GM19025 (cell line): ENCODE results near the gene EDN1.

ENCODE experiments used
- ATAC-seq: cut with Tn5 transposase; IDR thresholded peaks from one replicate; pipeline ENCODE4 v1.9.1; 2021; ENCODE audit warnings: mild to moderate bottlenecking, low read depth, moderate library complexity; ENCODE audit not compliant: unreplicated experiment

The EDN1 gene

DNA sequence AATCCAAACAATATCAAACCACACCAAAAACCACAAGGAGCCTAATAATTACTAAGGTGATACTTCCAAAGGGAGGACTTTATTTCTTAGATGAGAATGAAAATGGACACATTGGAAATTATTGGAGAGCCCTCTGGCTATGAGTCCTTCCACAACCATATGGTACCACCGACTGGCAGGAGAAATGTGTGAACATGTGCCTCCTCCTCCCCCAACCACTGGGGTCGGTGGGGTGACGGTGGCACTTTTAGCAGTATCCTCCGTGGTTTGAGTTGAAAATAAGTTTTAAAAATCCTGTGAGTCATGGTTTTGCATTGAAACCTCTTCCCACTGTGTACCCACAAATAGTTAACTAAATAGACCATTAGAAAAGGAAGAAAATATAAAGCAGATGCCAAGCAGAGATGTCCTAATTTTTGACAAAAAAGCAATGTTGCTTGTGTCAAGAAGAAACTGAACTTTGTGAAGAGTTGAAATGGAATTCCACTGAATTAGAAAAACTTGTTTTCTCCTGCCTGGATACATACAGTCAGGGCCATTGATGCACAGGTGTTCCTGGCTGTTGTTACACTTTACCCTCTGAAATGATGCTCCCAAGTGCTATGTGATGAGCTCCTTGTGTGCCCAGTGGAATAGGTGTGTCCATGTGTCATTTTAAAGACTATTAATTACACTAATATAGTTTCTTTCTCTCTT lies 3.2 kb downstream of the EDN1 start:
- ATAC-seq = no peak

DNA sequence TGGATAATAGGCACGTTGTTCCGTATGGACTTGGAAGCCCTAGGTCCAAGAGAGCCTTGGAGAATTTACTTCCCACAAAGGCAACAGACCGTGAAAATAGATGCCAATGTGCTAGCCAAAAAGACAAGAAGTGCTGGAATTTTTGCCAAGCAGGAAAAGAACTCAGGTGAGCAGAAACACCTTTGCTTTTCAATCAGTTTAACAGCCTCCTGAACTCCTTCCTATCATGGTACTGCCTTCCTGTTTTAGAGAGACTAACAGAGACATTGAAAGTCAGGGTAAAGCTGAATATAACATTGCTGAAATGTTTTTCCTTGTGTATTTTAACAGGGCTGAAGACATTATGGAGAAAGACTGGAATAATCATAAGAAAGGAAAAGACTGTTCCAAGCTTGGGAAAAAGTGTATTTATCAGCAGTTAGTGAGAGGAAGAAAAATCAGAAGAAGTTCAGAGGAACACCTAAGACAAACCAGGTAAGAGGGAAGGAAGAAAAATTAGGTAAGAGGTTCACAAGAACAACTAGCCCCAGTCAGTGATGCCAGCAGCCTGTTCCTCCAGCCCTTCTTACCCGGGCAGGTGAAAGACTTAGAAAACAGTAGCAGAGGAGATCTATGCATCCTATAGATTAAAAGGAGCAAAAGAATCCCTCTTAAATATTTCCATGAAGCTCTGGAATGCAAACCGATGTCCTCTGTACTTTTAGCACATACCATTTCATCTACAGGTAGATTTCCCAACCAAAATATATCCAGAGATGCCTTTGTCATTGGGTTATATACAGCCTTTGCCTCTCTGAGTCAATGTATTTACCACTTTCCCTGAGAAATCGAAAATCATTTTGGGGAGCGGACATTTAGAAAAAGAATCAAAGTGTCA lies 4.0 kb downstream of the EDN1 start:
- no peak for ATAC-seq

DNA sequence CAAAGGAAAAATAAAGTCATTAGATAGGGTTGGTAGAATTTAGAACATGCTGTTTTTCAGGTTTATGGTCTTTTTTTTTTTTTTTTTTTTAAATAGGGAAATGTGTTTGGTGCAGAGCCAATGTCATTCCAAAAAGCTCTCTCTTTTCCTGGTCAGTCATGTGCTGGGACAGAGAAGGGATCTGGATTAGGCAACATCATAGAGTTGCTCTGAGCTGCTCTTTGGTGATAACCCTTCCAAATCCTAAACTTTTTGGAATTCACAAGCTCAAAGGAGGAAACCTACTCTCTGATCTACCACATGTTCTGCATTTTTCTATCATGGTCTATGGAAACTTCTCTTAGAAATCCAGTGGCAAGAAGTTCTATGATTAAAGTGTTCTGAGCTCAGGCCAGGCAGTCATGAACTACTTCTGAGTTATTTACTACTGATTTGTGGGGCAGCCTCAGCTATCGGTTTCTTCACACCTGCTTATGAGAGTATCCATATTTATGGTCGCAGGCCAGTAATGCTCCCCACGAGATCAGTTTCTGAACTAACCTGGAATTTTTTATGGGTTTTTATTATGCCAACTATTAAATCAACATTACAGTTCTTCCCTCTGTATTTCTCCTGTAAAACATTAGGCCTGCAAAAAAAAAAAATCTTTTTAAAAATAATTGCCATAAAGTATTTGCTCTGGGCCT lies 4.8 kb downstream of the EDN1 start:
- ATAC-seq = no peak

DNA sequence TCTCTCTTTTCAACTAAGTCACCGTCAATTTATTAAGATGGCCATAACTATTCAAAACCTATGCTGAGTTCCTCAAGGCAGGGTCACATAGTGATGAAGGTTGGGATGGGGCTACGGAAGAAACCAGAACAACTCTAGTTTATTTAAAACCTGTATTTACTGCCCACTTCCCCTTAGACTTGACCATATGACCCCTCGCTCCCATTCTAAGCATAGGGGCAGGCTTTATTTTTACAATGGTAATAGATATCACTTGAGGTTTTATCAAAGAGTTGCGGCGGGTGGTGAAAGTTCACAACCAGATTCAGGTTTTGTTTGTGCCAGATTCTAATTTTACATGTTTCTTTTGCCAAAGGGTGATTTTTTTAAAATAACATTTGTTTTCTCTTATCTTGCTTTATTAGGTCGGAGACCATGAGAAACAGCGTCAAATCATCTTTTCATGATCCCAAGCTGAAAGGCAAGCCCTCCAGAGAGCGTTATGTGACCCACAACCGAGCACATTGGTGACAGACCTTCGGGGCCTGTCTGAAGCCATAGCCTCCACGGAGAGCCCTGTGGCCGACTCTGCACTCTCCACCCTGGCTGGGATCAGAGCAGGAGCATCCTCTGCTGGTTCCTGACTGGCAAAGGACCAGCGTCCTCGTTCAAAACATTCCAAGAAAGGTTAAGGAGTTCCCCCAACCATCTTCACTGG lies 5.5 kb downstream of the EDN1 start:
- no peak for ATAC-seq

DNA sequence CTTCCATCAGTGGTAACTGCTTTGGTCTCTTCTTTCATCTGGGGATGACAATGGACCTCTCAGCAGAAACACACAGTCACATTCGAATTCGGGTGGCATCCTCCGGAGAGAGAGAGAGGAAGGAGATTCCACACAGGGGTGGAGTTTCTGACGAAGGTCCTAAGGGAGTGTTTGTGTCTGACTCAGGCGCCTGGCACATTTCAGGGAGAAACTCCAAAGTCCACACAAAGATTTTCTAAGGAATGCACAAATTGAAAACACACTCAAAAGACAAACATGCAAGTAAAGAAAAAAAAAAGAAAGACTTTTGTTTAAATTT lies 6.1 kb downstream of the EDN1 start:
- ATAC-seq = no peak

DNA sequence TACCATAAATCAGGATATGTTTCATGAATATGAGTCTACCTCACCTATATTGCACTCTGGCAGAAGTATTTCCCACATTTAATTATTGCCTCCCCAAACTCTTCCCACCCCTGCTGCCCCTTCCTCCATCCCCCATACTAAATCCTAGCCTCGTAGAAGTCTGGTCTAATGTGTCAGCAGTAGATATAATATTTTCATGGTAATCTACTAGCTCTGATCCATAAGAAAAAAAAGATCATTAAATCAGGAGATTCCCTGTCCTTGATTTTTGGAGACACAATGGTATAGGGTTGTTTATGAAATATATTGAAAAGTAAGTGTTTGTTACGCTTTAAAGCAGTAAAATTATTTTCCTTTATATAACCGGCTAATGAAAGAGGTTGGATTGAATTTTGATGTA lies 6.4 kb downstream of the EDN1 start:
- ATAC-seq = no peak

DNA sequence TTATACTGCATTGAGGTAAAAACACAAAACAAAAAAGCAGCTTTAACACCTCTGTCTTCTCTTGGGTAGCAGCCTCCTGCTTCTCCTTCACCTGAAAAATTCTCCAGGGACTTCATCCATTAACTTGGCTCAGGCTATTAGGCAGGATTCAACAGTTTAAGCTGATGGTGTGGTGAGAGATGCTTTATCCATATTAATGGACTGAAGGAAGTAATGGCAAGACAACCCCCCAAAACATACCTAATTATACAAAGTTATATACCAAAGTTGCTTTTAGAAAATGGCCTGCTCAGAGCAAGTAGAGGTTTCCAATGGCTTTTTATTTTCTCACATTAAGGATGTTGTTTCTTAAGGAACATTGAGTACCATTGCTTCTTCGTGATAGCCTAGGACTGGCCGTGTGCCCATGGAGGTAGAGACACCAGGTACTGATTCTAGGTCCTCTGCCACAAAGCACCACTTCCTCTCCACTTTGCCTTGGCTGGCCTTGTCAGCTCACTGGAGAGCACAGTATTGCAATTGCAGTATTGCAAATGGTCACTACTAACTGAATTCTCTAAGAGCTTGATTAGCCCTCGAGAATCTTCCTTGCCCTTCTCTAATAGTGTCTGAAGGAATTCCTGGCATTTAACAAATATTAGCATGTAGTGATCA lies 7.3 kb downstream of the EDN1 start:
- no peak for ATAC-seq

DNA sequence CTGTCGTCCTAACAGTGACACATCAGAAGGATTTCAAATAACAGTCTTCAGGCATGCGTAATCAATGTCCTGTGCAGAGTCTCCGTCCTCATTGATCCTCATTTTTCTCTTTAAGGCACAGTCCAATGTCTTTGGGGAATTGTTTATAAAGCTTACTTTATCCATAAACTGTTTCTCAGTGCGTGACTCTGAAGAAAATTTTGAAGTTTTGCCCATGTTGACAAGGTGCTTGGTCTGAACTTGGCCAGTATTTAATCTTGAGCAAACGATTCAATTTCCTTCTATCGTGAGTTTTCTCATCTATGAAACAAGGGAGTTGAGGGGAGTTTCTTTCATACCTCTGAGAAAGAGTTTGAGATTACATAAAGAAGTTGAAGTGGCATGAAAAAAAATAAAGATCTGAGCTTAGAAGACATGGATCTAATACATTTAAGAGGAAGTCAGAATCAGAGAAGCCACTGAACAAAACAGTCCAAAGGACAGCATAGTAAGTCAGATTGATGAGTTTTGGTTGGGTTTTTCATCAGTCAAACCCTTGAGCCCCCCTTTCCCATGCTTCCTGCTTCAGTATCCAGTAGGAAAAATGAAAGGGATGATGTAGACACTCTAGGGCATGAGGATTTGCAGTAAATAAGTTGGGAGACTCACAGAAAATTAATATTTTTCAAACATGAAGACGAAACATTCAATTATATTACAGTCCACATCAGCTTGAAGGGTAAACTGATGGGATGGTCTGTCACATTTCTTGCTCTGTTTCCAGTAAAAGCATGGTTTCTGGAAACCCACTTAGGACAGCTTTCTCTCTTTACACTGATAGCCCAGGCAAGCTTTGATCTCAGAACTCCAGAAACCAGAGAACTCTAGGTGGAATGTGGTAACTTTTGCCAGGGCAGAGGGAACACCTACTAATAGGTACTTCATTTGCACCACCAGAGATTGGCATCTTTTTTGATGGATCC lies 8.1 kb downstream of the EDN1 start:
- no peak for ATAC-seq

DNA sequence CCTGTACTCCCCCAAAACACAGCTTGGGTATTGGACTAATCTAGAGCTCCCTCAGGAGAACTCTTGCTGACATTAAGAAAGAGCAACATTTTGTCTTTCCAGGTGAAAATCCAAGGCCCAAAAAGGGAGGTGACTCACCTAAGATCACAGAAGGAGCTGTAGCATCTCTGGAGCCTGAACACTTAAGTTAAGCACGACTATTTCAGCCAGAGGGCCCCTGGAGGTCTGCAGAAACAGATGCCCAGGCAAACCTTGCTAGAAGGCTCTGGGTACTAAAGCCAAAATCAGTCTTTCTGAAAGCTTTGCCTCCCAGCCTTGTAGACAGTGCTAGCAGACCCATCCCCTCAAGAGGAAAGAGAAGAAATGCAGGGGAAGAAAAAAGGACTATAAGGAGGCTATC lies 8.8 kb downstream of the EDN1 start:
- no peak for ATAC-seq

DNA sequence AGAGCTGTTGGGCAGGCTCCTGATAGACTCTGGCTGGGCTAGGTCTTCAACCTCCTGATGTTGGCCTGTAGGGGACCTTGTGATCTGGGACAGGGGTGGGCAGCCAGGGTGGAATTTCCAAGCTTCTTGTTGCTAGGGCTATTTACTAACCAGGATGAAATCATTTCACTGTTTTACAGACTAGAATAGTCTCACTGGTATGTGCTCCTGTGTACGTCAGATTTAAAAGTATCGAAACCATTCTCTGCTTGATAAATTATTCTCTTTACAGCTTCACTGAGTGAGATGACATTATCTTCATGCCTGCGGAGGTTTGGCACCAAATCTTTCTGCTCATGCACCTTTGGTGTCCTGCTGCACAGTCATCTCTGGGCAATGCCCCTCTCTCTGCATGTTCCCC lies 10.9 kb downstream of the EDN1 start:
- ATAC-seq = no peak

DNA sequence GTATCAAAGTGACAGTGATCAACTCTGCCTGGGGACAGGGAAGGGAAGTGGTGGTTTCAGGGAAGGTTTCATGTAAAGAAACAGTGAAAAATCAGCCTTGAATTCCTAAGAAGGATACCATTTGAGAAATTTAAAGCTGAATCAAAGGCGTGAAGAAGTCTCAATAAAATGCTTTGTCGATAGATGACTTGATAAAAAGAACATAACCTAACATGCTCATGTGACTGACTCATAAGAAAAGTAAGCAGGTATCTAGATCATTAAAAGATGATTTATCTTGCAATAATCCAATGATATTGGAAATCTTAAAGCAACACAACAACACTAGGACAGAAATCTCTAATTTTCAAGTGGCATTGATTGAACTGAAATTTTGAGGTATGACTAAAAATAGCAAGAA lies 14.3 kb downstream of the EDN1 start:
- no peak for ATAC-seq

DNA sequence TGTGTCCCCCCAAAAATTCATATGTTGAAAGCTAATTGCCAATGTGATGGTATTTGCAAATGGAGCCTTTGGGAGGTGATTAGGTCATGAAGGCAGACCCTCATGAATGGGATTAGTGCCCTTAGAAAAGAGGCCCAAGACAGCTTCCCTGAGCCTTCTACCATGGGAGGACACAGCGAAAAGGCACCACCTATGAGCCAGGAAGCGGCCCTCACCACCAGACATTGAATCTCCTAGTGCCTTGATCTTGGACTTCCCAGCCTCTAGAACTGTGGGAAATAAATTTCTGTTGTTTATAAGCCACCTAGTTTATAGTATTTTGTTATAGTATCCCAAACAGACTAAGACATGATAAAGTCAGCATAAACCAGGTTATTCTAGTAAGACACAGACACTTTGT lies 18.9 kb downstream of the EDN1 start:
- ATAC-seq = no peak

DNA sequence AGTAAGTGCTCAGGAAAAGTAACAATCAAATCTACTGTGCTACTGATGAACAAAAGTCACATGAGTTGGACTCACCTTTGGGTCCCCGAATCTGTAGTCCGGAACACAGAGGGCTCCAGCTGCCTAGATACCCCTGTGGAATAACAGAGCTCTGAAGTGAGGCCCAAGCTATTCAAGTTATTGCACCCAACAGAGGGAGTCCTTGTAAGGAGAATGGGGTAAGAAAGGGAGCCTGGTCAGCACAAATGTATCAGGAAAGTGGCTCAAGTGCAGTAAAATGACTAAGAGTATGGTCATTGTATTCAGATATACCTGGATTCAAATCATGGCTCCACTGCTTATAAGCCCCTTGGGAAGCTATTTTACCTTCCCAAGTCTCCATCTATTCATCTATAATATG lies 20.9 kb downstream of the EDN1 start:
- ATAC-seq = no peak

DNA sequence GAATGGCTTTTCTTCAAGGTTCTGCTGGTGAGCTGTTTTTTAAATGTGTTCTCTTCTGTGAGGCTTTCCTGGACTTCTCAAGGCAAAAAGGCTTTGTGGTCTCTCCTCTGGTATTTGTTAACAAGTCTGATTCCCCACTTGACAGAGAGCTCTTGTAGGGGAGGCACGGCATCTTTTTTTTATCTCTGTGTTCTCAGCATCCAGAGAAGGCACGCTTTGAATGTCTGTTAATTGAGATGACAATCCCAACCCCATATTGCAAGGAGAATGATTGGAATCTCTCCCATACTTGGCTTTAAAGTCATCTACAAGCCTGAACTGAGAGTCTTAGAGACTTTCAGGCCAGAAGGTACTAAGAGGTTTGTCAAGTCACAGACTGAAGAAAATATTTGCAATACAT lies 22.6 kb downstream of the EDN1 start:
- ATAC-seq = no peak

DNA sequence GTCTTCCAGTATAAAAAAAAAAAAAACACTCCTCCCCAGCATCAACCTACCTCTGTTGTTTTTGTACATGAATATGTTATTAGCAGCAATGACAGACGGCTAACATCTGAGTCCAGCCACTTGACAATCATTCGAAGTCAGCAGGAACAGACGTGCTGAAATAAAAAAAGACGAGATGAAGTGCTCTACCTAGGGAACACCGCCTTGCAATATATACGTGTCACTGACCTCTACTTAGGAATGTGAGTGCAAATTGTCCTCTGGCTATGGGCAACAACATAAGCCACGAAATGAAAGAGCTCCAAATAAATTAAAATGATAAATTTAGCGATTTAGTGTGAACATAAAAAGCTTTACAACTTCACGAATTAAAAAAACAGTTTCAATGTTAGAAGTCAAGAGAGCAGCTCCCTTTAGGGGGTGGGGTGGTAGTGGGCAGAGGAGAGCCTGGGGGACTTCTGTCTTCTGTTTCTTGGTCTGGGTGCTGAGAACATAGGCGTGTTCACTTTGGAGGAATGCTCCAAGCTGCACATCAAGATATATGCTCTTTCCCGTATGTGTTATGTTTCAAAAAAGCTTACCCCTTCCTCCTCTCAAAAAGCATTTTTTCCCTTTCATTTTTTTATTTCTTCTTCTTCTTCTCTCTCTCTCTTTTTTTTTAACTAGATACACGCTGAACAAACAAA lies 23.3 kb downstream of the EDN1 start:
- no peak for ATAC-seq

DNA sequence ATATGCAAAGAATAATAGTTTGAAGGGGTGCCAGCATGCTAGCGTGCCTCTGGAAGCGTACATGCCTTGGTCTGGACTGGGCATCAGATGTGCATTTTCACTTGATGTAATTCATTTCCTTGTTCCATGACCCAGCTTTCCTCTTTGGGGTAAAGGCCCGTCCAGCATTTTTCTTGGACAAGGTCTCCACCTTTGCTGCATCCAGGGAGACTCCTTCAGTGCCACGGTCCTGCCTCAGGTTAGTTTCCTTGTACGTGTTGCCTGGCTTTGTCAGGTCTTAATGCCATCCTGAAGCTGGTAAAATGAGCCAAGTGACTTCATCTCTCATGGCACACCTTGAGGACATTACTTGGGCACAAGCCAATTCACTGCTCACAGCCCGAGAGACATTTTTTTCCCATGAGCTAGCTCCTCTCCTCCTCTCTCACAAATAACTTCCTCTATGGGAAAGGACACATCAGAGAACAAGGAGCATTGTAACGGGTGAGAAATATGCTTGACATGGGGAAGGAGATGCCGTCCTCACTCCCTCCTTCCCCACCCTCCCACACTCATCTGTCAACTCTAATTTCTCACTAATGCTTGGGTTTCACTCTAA lies 23.9 kb downstream of the EDN1 start:
- ATAC-seq = no peak

DNA sequence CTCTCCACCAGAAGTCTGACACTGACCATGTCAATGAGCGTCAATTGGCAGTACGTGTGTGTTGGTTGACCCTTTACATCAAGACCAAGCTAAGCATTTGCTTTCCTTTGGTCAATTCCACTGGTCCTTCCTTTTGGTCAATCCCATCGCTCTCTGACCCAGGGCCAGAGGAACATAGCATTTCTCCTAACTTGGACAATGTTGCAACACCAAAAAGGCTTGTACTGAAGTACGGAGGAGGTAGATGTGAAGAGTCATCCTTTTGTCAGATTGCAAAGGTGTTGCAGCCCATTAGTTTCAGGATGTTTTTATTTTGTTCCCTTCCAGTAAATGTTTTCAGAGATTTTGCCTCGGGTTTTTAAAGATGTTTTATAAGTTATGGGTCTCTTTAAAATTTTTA lies 24.6 kb downstream of the EDN1 start:
- no peak for ATAC-seq

DNA sequence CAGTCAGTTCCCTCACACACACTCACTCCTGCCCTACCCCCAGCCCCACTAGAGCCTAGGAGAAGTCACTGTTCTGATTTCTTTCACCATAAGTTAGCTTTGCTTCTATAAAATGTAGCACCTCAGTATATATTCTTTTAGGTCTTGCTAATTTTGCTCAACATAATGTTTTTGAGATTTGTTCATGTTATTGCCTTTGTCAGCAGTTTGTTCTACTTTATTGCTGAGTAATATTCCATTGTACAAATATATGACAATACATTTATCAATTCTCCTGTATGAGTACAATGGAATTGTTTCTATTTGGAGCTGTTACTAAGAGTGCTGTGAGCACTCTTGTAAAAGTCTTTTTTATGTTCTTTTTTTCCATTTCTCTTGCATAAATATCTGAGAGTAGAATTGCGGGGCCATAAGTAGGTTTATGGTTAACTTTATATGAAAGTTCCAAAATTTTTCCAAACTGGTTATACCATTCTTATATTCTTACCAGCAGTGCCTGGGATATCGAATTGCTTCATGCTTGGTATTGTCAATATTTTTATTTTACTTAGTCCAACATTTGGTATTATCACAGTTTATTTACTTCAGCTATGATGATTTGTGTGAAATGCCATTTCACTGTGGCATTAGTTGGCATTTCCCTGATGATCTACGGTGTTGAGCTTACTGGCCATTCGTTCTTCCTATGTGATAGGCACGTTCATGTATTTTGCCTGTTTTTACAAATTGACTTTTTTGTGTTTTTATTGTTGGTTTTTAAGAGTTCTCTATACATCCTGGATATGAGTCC lies 25.3 kb downstream of the EDN1 start:
- no peak for ATAC-seq
